Uterus (tissue), 4 donors: Measurements from ENCODE around the gene PLS1. TPM values are rescaled to one million over a fixed set of nuclear protein-coding genes. Genes with fewer than 3 reads are reported as not detected.
"Not testable (repeated sequence)": the region's sequence is repeated elsewhere in the genome, so short reads cannot be mapped to it uniquely, and the experiment has no call there.

Experiments
- DNase-seq, 2 donors: peaks; one replicate each; pipeline ENCODE4 v3.0.0-alpha.2; 2019 to 2020
- H3K27ac ChIP-seq, 2 donors: fragments of 200-600 bp; sonication (generic); 1 replicate in 1 of 2; 2 replicates in 1 of 2; pipeline ENCODE4 v1.5.1; 2016 to 2018
- H3K27me3 ChIP-seq, 2 donors: fragments of 200-600 bp; sonication (generic); one replicate each; pipeline ENCODE4 v1.5.1; 2018 to 2019; ENCODE audit warnings: control low read depth in 1 of 2
- H3K36me3 ChIP-seq, 2 donors: fragments of 200-600 bp; sonication (generic); one replicate each; pipeline ENCODE4 v1.5.1; 2019; ENCODE audit warnings: control low read depth in 1 of 2
- H3K4me1 ChIP-seq, 2 donors: fragments of 200-600 bp; sonication (generic); one replicate each; pipeline ENCODE4 v1.5.1; 2018 to 2019; ENCODE audit warnings: control low read depth in 1 of 2
- H3K4me3 ChIP-seq, 2 donors: fragments of 200-600 bp; sonication (generic); 1 replicate in 1 of 2; 2 replicates in 1 of 2; pipeline ENCODE4 v1.5.1; 2018 to 2019; ENCODE audit warnings: mild to moderate bottlenecking in 1 of 2
- H3K9me3 ChIP-seq, 2 donors: fragments of 200-600 bp; sonication (generic); one replicate each; pipeline ENCODE4 v1.5.1; 2019; ENCODE audit warnings: control low read depth in 1 of 2
- CTCF ChIP-seq, 4 experiments: fragments of 200-600 bp in 2 of 4; fragments of 450-650 bp in 2 of 4; sonication (generic) in 2 of 4; IDR thresholded peaks; one replicate each; pipeline ENCODE4 v1.5.1; 2016 to 2019; ENCODE audit warnings: antibody characterized with exemption in 4 of 4, mild to moderate bottlenecking in 2 of 4, moderate library complexity in 1 of 4
- POLR2A ChIP-seq, 2 donors: fragments of 450-650 bp; IDR thresholded peaks; one replicate each; pipeline ENCODE4 v1.6.1; 2016; ENCODE audit warnings: antibody characterized with exemption in 2 of 2, mild to moderate bottlenecking in 1 of 2, moderate library complexity in 1 of 2
- intact Hi-C: fragments of 100-400 bp; cut with DNase I; formaldehyde crosslinking; loops from one replicate; pipeline ENCODE4 v1.15.1; 2023; ENCODE audit warnings: low total_unique reads
- total RNA-seq, 4 donors: library from RNA; depleted of rRNA in 3 of 4; stranded (reverse); fragments of >200 nt in 3 of 4; gene quantifications; one replicate each; pipeline versions ENCODE4 v1.1.0 to v1.2.4, GENCODE V29; 2014 to 2023
- donor health status: DM: yes; HTN: yes; CAD: no.

PLS1 gene
- total RNA-seq, 4 donors from 2014 or later, result 0.26 to 4.5 (median 1.8) TPM

- TF ChIP-seq CTCF (IDR thresholded peaks at IDR 0.05) (no peak), POLR2A (IDR thresholded peaks at IDR 0.05) (no peak)
- Histone ChIP-seq H3K4me3 (no peak overlapping the region), H3K4me1 (no peaks in the 10 kb centered on the region), H3K27ac (no peak overlapping the region), H3K9me3 (no peaks in the 10 kb centered on the region), H3K27me3 (no peaks in the 10 kb centered on the region), H3K36me3 (no peaks in the 10 kb centered on the region)
- intact Hi-C loops, result no loop called here
- no peak for DNase-seq
These were observed 32.6 kb upstream of the PLS1 start for GRCh38 chr3:142563496-142563997.

GRCh38 chr3:142566096-142566495 is 30.1 kb upstream of the PLS1 start:
- H3K27ac ChIP-seq, result no peak overlapping the region
- no peak overlapping the region for H3K4me3 ChIP-seq
- H3K36me3 ChIP-seq, result no peaks in the 10 kb centered on the region
- TF ChIP-seq POLR2A (IDR thresholded peaks at IDR 0.05) (no peak), CTCF (IDR thresholded peaks at IDR 0.05) (no peak)
- H3K27me3 ChIP-seq, result no peaks in the 10 kb centered on the region
- DNase-seq, result no peak
- no peaks in the 10 kb centered on the region for H3K4me1 ChIP-seq
- no peaks in the 10 kb centered on the region for H3K9me3 ChIP-seq
- intact Hi-C loops, result no loop called here

GRCh38 chr3:142568393-142569017 is 27.7 kb upstream of the PLS1 start:
- TF ChIP-seq CTCF (IDR thresholded peaks at IDR 0.05) (no peak), POLR2A (IDR thresholded peaks at IDR 0.05) (no peak)

GRCh38 chr3:142569422-142569821 is 26.8 kb upstream of the PLS1 start:
- intact Hi-C loops, H3K9me3 ChIP-seq, H3K4me1 ChIP-seq, DNase-seq, H3K27me3 ChIP-seq, H3K36me3 ChIP-seq, H3K4me3 ChIP-seq, H3K27ac ChIP-seq: not testable (repeated sequence)

More at GRCh38 chr3:142568393-142569017, 27.7 kb upstream of the PLS1 start:
- H3K27me3 ChIP-seq, result no peaks in the 10 kb centered on the region
- no peaks in the 10 kb centered on the region for H3K4me1 ChIP-seq
- no peak for DNase-seq
- no peaks in the 10 kb centered on the region for H3K9me3 ChIP-seq
- no peak overlapping the region for H3K4me3 ChIP-seq
- H3K27ac ChIP-seq, result no peak overlapping the region
- intact Hi-C loops, result no loop called here
- H3K36me3 ChIP-seq, result no peaks in the 10 kb centered on the region

GRCh38 chr3:142574223-142574622 is 22.0 kb upstream of the PLS1 start:
- H3K4me1 ChIP-seq, H3K27ac ChIP-seq, intact Hi-C loops, DNase-seq, H3K4me3 ChIP-seq, H3K9me3 ChIP-seq, H3K27me3 ChIP-seq, H3K36me3 ChIP-seq: not testable (repeated sequence)

- intact Hi-C loops, result no loop called here
- TF ChIP-seq POLR2A (IDR thresholded peaks at IDR 0.05) (no peak), CTCF (IDR thresholded peaks at IDR 0.05) (no peak)
- H3K27ac ChIP-seq, result no peak overlapping the region
- no peak overlapping the region for H3K4me3 ChIP-seq
- DNase-seq, result no peak
- no peaks in the 10 kb centered on the region for H3K36me3 ChIP-seq
- no peaks in the 10 kb centered on the region for H3K9me3 ChIP-seq
- H3K27me3 ChIP-seq, result no peaks in the 10 kb centered on the region
- no peaks in the 10 kb centered on the region for H3K4me1 ChIP-seq
These were observed 21.5 kb upstream of the PLS1 start for GRCh38 chr3:142574665-142575064.
